NCI-H146 (cell line): ENCODE measurements around the gene TP53RK.

Source experiments
- DNase-seq: peaks from one replicate; lab custom pipeline; 2025; lab: John Stamatoyannopoulos, UW

TP53RK gene

GRCh38 chr20:46660487-46660886 lies 28.8 kb downstream of the TP53RK start:
- DNase-seq = no peak

- DNase-seq = no peak
These were observed 31.6 kb downstream of the TP53RK start for GRCh38 chr20:46657618-46658017.

- no peak for DNase-seq
These were observed 32.1 kb downstream of the TP53RK start for GRCh38 chr20:46657137-46657536.

GRCh38 chr20:46652699-46653098 lies 36.5 kb downstream of the TP53RK start:
- DNase-seq = no peak

GRCh38 chr20:46651091-46651962 lies 37.9 kb downstream of the TP53RK start, which contains the start of gene SLC13A3:
Gene SLC13A3 (minus strand): TSS chr20:46651459. CDS start chr20:46651421, 38 bp downstream.
- peak; percentile 63 for DNase-seq

GRCh38 chr20:46650575-46651090 lies 38.6 kb downstream of the TP53RK start:
- DNase-seq = no peak

GRCh38 chr20:46649965-46650542 lies 39.2 kb downstream of the TP53RK start:
- no peak for DNase-seq

- DNase-seq = no peak
These were observed 39.6 kb downstream of the TP53RK start for GRCh38 chr20:46649650-46649949.

- peak; percentile 74 for DNase-seq
These were observed 40.2 kb downstream of the TP53RK start for GRCh38 chr20:46648903-46649649.

- no peak for DNase-seq
These were observed 41.8 kb downstream of the TP53RK start for GRCh38 chr20:46647469-46647868.

GRCh38 chr20:46646659-46647380 lies 42.4 kb downstream of the TP53RK start:
- no peak for DNase-seq

GRCh38 chr20:46646122-46646521 lies 43.1 kb downstream of the TP53RK start:
- no peak for DNase-seq

- DNase-seq = no peak
These were observed 44.5 kb downstream of the TP53RK start for GRCh38 chr20:46644733-46645132.

- DNase-seq = no peak
These were observed 45.1 kb downstream of the TP53RK start for GRCh38 chr20:46644160-46644559.

- no peak for DNase-seq
These were observed 46.3 kb downstream of the TP53RK start for GRCh38 chr20:46642969-46643343.

GRCh38 chr20:46642265-46642968 lies 46.8 kb downstream of the TP53RK start:
- DNase-seq = no peak

GRCh38 chr20:46641424-46641823 lies 47.8 kb downstream of the TP53RK start:
- DNase-seq = no peak

GRCh38 chr20:46640536-46641311 lies 48.5 kb downstream of the TP53RK start:
- DNase-seq = peak; percentile 67

- DNase-seq = no peak
These were observed 49.2 kb downstream of the TP53RK start for GRCh38 chr20:46640044-46640443.

GRCh38 chr20:46639587-46639986 lies 49.7 kb downstream of the TP53RK start:
- no peak for DNase-seq

GRCh38 chr20:46638898-46639274 lies 50.4 kb downstream of the TP53RK start:
- DNase-seq = no peak
